K562 (cell line): ENCODE data around the gene PHF21B. TPM values are rescaled to one million over a fixed set of nuclear protein-coding genes. Genes with fewer than 3 reads are reported as not detected.

Source experiments
- KDM1A ChIP-seq, 2 experiments: fragments of 450-650 bp; IDR thresholded peaks; 2 replicates each; pipeline ENCODE4 v1.6.1; 2016; ENCODE audit warnings: mild to moderate bottlenecking in 2 of 2
- KHSRP ChIP-seq: fragments of 450-650 bp; IDR thresholded peaks from 2 replicates; pipeline ENCODE4 v1.6.1; 2017
- NR2C1 ChIP-seq, 2 experiments: fragments of 450-650 bp; IDR thresholded peaks; 2 replicates each; pipeline ENCODE4 v1.6.1; 2017; ENCODE audit warnings: mild to moderate bottlenecking in 2 of 2, antibody characterized with exemption in 1 of 2, inconsistent platforms in 1 of 2, missing compliant biosample characterization in 1 of 2, missing genetic modification characterization in 1 of 2
- PREB ChIP-seq: sonication (generic); formaldehyde crosslinking; IDR thresholded peaks from 2 replicates; pipeline ENCODE4 v1.8.1; 2023; ENCODE audit warnings: mild to moderate bottlenecking, missing genetic modification reagents
- RAD21 ChIP-seq, 2 experiments: fragments of 250-450 bp in 1 of 2; fragments of 450-650 bp in 1 of 2; sonication (Bioruptor Pico) in 1 of 2; formaldehyde crosslinking in 1 of 2; IDR thresholded peaks in 1 of 2; conservative IDR thresholded peaks in 1 of 2; 2 replicates each; pipeline versions ENCODE4 v1.4.0 to v1.8.0; 2020 to 2022; ENCODE audit warnings: mild to moderate bottlenecking in 2 of 2, moderate library complexity in 1 of 2
- SREBF2 ChIP-seq: sonication (generic); formaldehyde crosslinking; IDR thresholded peaks from 2 replicates; pipeline ENCODE4 v1.4.0; 2020; ENCODE audit warnings: mild to moderate bottlenecking, missing genetic modification reagents
- WHSC1 ChIP-seq: IDR thresholded peaks from one replicate; pipeline ENCODE4 v1.6.1; 2012; ENCODE audit warnings: low read length, control low read depth, inconsistent platforms
- ZC3H4 ChIP-seq: sonication (generic); formaldehyde crosslinking; IDR thresholded peaks from 2 replicates; pipeline ENCODE4 v1.9.0; 2021; ENCODE audit warnings: missing genetic modification reagents, borderline replicate concordance
- polyA plus RNA-seq, 8 experiments: library from polyadenylated mRNA; depleted of rRNA in 4 of 8; stranded (reverse) in 5 of 8; unstranded in 3 of 8; fragments of >200 nt; fragmentation: Nextera tagmentation in 2 of 8; fragmentation: Illumina TruSeq in 1 of 8; extraction: Ambion mirVana in 2 of 8; extraction: Trizol in 1 of 8; gene quantifications; 2 replicates each; pipeline versions ENCODE4 v1.2.1 to v1.2.3, GENCODE V29; 2011 to 2014; ENCODE audit warnings: inconsistent platforms in 1 of 8, missing spikeins in 1 of 8
- total RNA-seq, 7 experiments: library from RNA; depleted of rRNA in 6 of 7; stranded (reverse); fragments of >200 nt in 6 of 7; fragmentation: Illumina TruSeq in 2 of 7; extraction: Trizol in 2 of 7; gene quantifications; 2 replicates each; pipeline versions ENCODE4 v1.2.1 to v1.2.3, GENCODE V29; 2011 to 2021; ENCODE audit warnings: low replicate concordance in 1 of 7
- TF ChIP-seq, protein P1 (sequence below): sonication (generic); formaldehyde crosslinking; IDR thresholded peaks from 2 replicates; pipeline ENCODE4 v1.8.0; 2022; ENCODE audit warnings: mild to moderate bottlenecking, missing genetic modification reagents
- TF ChIP-seq, protein P2 (sequence below): fragments of 250-450 bp; sonication (Bioruptor Pico); IDR thresholded peaks from 2 replicates; pipeline ENCODE4 v1.5.0; 2021

PHF21B gene
- total and polyA plus RNA-seq, 9 of the 15 experiments (the other 6 are each of a cell fraction or from before 2014, with no cell fraction given), result 0.04 TPM; not detected in 8

DNA sequence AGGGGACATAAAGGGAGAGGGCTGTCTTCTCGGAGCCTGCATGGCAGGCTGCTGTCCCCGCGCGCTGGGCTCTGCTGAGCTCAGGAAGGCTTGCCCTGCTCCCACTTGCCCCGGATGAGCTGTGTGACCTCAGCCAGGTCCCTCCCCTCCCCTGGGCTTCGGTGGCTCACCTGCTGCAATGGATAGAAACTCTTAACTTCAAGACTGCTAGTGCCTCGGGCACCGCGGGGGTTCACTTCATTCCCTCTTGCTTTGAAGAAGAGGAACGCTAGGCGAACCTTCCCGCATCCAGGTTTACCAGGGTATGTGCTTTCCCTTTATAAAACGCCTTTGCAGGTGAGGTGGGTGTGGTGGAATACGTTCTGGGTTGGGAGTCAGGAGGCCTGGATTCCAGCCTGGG lies 115.0 kb downstream of the PHF21B start (continued):
- no peak for TF ChIP-seq SREBF2 (CRISPR knock-in tag)
- TF ChIP-seq, protein P1, sequence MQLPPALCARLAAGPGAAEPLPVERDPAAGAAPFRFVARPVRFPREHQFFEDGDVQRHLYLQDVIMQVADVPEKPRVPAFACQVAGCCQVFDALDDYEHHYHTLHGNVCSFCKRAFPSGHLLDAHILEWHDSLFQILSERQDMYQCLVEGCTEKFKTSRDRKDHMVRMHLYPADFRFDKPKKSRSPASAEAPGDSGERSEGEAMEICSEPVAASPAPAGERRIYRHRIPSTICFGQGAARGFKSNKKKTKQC (CRISPR knock-in tag), result no peak
- TF ChIP-seq, protein P2, sequence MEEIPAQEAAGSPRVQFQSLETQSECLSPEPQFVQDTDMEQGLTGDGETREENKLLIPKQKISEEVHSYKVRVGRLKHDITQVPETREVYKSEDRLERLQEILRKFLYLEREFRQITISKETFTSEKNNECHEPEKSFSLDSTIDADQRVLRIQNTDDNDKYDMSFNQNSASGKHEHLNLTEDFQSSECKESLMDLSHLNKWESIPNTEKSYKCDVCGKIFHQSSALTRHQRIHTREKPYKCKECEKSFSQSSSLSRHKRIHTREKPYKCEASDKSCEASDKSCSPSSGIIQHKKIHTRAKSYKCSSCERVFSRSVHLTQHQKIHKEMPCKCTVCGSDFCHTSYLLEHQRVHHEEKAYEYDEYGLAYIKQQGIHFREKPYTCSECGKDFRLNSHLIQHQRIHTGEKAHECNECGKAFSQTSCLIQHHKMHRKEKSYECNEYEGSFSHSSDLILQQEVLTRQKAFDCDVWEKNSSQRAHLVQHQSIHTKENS (CRISPR knock-in tag), result no peak
- no peak for TF ChIP-seq WHSC1
- TF ChIP-seq PREB (CRISPR knock-in tag), result no peak
- TF ChIP-seq RAD21 (CRISPR knock-in tag; conservative IDR thresholded peaks at IDR 0.05 in 1 of 2, IDR thresholded peaks at IDR 0.05 in 1 of 2), result no peak
- TF ChIP-seq KHSRP, result no peak
- no peak for TF ChIP-seq NR2C1 (IDR thresholded peaks at IDR 0.05)
- no peak for TF ChIP-seq NR2C1 (tag; IDR thresholded peaks at IDR 0.05)
- TF ChIP-seq ZC3H4 (CRISPR knock-in tag), result no peak
- TF ChIP-seq KDM1A (IDR thresholded peaks at IDR 0.05), result no peak
